Thoracic aorta (tissue), 2 donors: ENCODE results near the gene TATDN3. TPM values are rescaled to one million over a fixed set of nuclear protein-coding genes. Genes with fewer than 3 reads are reported as not detected.
A peak's percentile ranks its signal among the peaks of the same experiment; 100 is the strongest.
"Not testable (repeated sequence)": the region's sequence is repeated elsewhere in the genome, so short reads cannot be mapped to it uniquely, and the experiment has no call there.

Experiments
- ATAC-seq: fragments of 150-250 bp; one replicate; pipeline ENCODE4 v1.8.0; 2017; ENCODE audit warnings: low read depth; ENCODE audit not compliant: insufficient number of reproducible peaks, low FRiP score
- DNase-seq: peaks from one replicate; pipeline ENCODE4 v3.0.0-alpha.2; 2020; ENCODE audit warnings: low spot score
- H3K27ac ChIP-seq, 2 donors: fragments of 200-600 bp; sonication (generic); 1 replicate in 1 of 2; 2 replicates in 1 of 2; pipeline ENCODE4 v1.5.1; 2016; ENCODE audit warnings: mild to moderate bottlenecking in 2 of 2, moderate library complexity in 2 of 2
- H3K27me3 ChIP-seq: fragments of 200-600 bp; sonication (generic); replicated peaks from 2 replicates; pipeline ENCODE4 v1.6.0; 2016; ENCODE audit warnings: mild to moderate bottlenecking; ENCODE audit not compliant: insufficient read depth
- H3K36me3 ChIP-seq: fragments of 200-600 bp; sonication (generic); one replicate; pipeline ENCODE4 v1.5.1; 2016
- H3K4me1 ChIP-seq, 2 donors: fragments of 200-600 bp; sonication (generic); 1 replicate in 1 of 2; 2 replicates in 1 of 2; pipeline versions ENCODE4 v1.5.1 to v1.6.0; 2016; ENCODE audit warnings: low read depth in 2 of 2, mild to moderate bottlenecking in 1 of 2; ENCODE audit not compliant: control insufficient read depth in 1 of 2
- H3K4me3 ChIP-seq: fragments of 200-600 bp; sonication (generic); 2 replicates; pipeline ENCODE4 v1.5.1; 2016; ENCODE audit warnings: mild to moderate bottlenecking
- H3K9me3 ChIP-seq: fragments of 200-600 bp; sonication (generic); 2 replicates; pipeline ENCODE4 v1.5.1; 2016
- total RNA-seq, 2 donors: library from RNA; depleted of rRNA; stranded (reverse); fragments of >200 nt; gene quantifications; one replicate each; pipeline versions ENCODE4 v1.1.0 to v1.2.3, GENCODE V29; 2016
- TF ChIP-seq, protein P1 (sequence below): fragments of 200-600 bp; sonication (generic); IDR thresholded peaks from one replicate; pipeline ENCODE4 v1.5.1; 2019; ENCODE audit warnings: antibody characterized with exemption

Gene TATDN3
- total RNA-seq, 2 donors from 2014 or later = 8.1 to 8.9 TPM

DNA sequence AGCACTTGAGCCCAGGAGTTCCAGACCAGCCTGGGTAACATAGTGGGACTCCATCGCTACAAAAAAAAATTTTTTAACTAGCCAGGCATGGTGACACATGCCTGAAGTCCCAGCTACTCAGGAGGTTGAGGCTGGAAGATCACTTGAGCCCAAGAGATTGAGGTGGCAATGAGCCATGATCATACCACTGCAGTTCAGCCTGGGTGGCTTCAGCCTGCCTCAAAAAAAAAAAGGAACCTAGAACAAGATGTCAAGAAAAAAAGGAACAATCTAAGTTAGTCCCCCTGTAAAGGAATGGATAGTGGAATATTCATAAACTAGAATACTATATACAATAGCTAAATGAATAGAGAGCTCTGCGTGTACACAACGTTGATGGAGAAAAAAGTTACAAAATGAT lies 14.5 kb upstream of the TATDN3 start:
- Histone ChIP-seq H3K4me3 (no peak overlapping the region), H3K27ac (no peak overlapping the region), H3K27me3 (no peaks in the 10 kb centered on the region), H3K36me3 (no peaks in the 10 kb centered on the region), H3K9me3 (no peaks in the 10 kb centered on the region), H3K4me1 (no peaks in the 10 kb centered on the region)
- TF ChIP-seq, protein P1, sequence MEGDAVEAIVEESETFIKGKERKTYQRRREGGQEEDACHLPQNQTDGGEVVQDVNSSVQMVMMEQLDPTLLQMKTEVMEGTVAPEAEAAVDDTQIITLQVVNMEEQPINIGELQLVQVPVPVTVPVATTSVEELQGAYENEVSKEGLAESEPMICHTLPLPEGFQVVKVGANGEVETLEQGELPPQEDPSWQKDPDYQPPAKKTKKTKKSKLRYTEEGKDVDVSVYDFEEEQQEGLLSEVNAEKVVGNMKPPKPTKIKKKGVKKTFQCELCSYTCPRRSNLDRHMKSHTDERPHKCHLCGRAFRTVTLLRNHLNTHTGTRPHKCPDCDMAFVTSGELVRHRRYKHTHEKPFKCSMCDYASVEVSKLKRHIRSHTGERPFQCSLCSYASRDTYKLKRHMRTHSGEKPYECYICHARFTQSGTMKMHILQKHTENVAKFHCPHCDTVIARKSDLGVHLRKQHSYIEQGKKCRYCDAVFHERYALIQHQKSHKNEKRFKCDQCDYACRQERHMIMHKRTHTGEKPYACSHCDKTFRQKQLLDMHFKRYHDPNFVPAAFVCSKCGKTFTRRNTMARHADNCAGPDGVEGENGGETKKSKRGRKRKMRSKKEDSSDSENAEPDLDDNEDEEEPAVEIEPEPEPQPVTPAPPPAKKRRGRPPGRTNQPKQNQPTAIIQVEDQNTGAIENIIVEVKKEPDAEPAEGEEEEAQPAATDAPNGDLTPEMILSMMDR = no peak
- DNase-seq = no peak
- no peak for ATAC-seq

DNA sequence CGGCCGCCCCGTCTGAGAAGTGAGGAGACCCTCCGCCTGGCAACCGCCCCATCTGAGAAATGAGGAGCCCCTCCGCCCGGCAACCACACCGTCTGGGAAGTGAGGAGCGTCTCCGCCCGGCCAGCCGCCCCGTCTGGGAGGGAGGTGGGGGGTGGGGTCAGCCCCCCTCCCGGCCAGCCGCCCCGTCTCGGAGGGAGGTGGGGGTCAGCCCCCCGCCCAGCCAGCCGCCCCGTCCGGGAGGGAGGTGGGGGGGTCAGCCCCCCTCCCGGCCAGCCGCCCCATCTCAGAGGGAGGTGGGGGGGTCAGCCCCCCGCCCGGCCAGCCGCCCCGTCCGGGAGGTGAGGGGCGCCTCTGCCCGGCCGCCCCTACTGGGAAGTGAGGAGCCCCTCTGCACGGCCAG lies 12.6 kb upstream of the TATDN3 start:
- not testable (repeated sequence) for H3K9me3 ChIP-seq, ATAC-seq, H3K4me3 ChIP-seq, DNase-seq, H3K36me3 ChIP-seq, H3K4me1 ChIP-seq, H3K27me3 ChIP-seq, H3K27ac ChIP-seq

DNA sequence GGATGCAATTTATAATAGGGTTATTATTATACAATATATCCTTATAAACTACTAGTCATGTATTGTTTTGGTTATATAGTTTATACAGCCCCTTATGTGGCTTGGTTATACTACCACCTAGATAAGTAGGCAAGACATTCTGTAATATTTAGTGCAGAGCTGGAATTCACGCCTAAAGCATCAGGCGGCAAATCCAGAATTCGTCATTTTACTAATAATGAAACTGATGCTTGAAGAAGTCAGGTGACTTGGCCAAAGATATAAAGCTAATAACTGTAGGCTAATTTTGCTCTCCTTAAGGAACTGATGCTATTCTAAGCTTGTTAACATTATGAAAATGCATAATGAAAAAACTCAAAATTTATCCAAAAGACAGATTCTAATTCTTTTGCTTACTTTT lies 10.9 kb upstream of the TATDN3 start:
- Histone ChIP-seq H3K27ac (no peak overlapping the region), H3K4me3 (no peak overlapping the region), H3K36me3 (peaks cover 5% of the 10 kb centered on the region), H3K27me3 (no peaks in the 10 kb centered on the region), H3K9me3 (no peaks in the 10 kb centered on the region), H3K4me1 (no peaks in the 10 kb centered on the region)
- no peak for ATAC-seq
- TF ChIP-seq, protein P1 = no peak
- DNase-seq = no peak

DNA sequence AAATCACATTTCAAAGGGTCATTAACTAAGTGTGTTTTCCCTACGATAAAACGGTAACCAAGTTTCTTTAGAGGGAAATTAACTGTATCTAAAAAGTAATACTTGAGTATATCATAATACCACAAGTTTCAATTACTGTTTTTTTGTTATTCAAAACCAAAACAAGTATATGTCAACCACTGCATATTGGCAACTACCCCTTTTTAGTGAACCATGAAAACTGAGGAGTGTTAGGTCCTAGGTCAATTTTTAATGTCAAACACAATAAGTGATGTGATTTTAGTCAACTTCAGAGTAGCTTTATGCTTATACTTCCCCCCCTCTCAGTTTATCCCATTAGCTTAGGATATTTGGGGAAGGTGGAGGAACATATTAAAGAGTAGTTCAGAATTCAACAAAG lies 10.5 kb upstream of the TATDN3 start:
- Histone ChIP-seq H3K4me3 (no peak overlapping the region), H3K4me1 (no peaks in the 10 kb centered on the region), H3K9me3 (no peaks in the 10 kb centered on the region), H3K27ac (no peak overlapping the region), H3K36me3 (peaks cover 5% of the 10 kb centered on the region), H3K27me3 (no peaks in the 10 kb centered on the region)
- no peak for DNase-seq
- TF ChIP-seq, protein P1 = no peak
- ATAC-seq = no peak

DNA sequence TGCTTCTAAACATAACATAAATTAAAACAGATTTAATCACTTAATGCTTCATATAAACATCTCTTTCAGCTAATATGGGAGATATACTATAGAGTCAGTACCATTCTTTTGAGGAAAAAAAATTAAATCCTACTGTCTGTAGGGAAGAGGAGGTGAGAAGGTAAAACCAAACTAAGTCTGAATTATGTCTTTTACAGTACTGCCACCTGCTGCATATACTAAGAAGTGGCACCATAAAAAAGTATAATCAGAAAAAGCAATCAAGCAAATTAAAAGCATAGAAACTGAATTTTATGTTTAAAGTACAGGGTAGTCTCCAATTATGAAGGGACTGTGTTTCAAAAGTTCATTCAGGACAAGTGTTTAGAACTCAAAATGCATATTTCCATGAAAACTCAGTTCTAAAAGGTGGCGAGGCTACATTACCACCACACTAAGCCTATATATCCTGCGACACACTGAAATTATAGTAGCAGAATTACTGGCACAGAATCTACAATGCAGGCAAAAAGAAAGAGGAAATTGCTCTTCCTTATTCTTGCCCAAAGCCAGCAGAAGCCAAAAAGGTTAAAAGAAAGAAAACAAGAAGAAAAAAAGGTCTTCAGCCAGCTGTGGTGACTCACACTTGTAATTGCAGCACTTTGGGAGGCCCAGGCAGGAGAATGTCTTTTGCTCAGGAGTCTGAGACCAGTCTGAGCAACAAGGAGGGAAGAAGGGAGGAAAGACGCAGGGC lies 9.1 kb upstream of the TATDN3 start:
- H3K9me3 ChIP-seq = no peaks in the 10 kb centered on the region
- peaks cover 11% of the 10 kb centered on the region for H3K36me3 ChIP-seq
- TF ChIP-seq, protein P1 = peak; percentile 44
- DNase-seq (no peak), ATAC-seq (no peak)
- H3K27me3 ChIP-seq = no peaks in the 10 kb centered on the region
- no peak overlapping the region for H3K27ac ChIP-seq
- no peak overlapping the region for H3K4me3 ChIP-seq
- no peaks in the 10 kb centered on the region for H3K4me1 ChIP-seq

DNA sequence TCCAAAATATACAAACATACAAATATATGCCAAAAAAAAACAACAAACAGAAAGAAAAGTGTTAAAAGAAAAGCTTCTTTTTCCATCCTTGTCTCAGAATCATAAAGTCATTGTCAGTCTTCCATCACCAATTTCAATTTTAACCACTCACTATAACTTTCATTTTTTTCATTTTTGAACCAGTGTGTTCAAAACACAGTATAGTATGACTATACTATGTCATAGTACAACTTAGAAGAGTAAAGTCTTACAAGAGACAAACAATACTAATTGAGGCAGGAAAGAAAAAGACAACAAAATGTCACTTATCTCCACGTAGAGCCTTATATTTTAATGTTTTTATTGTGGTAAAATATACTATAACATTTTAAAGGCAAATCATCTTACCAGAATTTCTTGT lies 7.7 kb upstream of the TATDN3 start:
- ATAC-seq (no peak), DNase-seq (no peak)
- H3K4me1 ChIP-seq = peaks cover 0 to 1% of the 10 kb centered on the region in 2 donors
- no peaks in the 10 kb centered on the region for H3K9me3 ChIP-seq
- H3K36me3 ChIP-seq = peaks cover 11% of the 10 kb centered on the region
- H3K27ac ChIP-seq = no peak overlapping the region
- H3K27me3 ChIP-seq = no peaks in the 10 kb centered on the region
- TF ChIP-seq, protein P1 = no peak
- no peak overlapping the region for H3K4me3 ChIP-seq
